ENCODE measurements around the gene SH2D7.

SH2D7 gene

DNA sequence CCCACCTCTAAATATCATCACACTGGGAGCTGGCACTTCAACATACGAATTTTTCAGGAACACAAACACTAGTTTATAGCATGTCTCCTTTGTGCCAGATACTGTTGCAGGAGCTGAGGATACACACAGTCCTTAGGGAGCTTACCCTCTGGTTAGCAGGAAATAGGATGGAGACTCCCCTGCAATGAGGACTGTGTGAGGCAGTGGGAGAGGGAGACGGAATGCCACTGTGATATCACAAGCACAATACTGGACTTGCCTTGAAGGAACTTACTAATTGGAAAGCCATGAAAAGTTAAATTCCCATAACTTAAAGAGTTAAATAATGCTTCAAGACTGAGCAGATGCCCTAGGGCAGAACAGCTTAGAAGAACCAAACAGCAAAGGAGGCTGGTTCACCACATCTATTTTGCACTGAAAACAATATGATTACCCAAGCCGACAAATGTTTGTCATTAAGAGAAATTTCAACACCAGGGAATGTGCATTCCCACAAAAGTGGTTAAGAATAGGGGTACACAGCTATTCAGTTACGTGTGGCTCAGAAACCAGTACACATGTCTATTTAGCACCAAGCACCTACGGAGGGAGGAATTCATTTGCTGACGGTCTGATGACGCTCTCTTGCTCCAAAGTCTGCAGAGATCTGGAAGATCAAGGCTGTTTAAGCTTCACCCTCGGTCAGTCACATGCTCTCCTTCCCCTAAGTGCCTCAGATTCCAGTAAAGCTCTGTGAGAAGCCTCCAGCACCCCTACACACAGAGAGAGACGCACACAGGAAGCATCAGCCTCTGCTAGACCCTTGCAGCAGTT lies 20.1 kb upstream of the SH2D7 start:
- H3K27ac ChIP-seq (replicated peaks) = peak overlapping the region; percentile 83
- no peaks in the 10 kb centered on the region for H3K27me3 ChIP-seq (ENCODE audit: insufficient read depth, poor library complexity, severe bottlenecking)
- no peak for TF ChIP-seq SPI1 (IDR thresholded peaks at IDR 0.05; ENCODE audit: borderline replicate concordance, low read depth)
- no peak for TF ChIP-seq POLR2AphosphoS5 (IDR thresholded peaks at IDR 0.05; ENCODE audit: low read depth)
- TF ChIP-seq, protein P1, sequence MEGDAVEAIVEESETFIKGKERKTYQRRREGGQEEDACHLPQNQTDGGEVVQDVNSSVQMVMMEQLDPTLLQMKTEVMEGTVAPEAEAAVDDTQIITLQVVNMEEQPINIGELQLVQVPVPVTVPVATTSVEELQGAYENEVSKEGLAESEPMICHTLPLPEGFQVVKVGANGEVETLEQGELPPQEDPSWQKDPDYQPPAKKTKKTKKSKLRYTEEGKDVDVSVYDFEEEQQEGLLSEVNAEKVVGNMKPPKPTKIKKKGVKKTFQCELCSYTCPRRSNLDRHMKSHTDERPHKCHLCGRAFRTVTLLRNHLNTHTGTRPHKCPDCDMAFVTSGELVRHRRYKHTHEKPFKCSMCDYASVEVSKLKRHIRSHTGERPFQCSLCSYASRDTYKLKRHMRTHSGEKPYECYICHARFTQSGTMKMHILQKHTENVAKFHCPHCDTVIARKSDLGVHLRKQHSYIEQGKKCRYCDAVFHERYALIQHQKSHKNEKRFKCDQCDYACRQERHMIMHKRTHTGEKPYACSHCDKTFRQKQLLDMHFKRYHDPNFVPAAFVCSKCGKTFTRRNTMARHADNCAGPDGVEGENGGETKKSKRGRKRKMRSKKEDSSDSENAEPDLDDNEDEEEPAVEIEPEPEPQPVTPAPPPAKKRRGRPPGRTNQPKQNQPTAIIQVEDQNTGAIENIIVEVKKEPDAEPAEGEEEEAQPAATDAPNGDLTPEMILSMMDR (IDR thresholded peaks at IDR 0.05; ENCODE audit: insufficient read depth, low read length) = no peak
- TF ChIP-seq, protein P2, sequence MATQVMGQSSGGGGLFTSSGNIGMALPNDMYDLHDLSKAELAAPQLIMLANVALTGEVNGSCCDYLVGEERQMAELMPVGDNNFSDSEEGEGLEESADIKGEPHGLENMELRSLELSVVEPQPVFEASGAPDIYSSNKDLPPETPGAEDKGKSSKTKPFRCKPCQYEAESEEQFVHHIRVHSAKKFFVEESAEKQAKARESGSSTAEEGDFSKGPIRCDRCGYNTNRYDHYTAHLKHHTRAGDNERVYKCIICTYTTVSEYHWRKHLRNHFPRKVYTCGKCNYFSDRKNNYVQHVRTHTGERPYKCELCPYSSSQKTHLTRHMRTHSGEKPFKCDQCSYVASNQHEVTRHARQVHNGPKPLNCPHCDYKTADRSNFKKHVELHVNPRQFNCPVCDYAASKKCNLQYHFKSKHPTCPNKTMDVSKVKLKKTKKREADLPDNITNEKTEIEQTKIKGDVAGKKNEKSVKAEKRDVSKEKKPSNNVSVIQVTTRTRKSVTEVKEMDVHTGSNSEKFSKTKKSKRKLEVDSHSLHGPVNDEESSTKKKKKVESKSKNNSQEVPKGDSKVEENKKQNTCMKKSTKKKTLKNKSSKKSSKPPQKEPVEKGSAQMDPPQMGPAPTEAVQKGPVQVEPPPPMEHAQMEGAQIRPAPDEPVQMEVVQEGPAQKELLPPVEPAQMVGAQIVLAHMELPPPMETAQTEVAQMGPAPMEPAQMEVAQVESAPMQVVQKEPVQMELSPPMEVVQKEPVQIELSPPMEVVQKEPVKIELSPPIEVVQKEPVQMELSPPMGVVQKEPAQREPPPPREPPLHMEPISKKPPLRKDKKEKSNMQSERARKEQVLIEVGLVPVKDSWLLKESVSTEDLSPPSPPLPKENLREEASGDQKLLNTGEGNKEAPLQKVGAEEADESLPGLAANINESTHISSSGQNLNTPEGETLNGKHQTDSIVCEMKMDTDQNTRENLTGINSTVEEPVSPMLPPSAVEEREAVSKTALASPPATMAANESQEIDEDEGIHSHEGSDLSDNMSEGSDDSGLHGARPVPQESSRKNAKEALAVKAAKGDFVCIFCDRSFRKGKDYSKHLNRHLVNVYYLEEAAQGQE (IDR thresholded peaks at IDR 0.05; ENCODE audit: insufficient replicate concordance, low read depth) = no peak
- TF ChIP-seq GABPA (IDR thresholded peaks at IDR 0.05; ENCODE audit: low read depth) = no peak
- no peak overlapping the region for H3K4me3 ChIP-seq (replicated peaks; ENCODE audit: insufficient read depth, low read length)
- DNase-seq (ENCODE audit: low read depth in 1 of 2, low spot score in 1 of 2) = peak in 1 of 2 experiments; percentile 66

DNA sequence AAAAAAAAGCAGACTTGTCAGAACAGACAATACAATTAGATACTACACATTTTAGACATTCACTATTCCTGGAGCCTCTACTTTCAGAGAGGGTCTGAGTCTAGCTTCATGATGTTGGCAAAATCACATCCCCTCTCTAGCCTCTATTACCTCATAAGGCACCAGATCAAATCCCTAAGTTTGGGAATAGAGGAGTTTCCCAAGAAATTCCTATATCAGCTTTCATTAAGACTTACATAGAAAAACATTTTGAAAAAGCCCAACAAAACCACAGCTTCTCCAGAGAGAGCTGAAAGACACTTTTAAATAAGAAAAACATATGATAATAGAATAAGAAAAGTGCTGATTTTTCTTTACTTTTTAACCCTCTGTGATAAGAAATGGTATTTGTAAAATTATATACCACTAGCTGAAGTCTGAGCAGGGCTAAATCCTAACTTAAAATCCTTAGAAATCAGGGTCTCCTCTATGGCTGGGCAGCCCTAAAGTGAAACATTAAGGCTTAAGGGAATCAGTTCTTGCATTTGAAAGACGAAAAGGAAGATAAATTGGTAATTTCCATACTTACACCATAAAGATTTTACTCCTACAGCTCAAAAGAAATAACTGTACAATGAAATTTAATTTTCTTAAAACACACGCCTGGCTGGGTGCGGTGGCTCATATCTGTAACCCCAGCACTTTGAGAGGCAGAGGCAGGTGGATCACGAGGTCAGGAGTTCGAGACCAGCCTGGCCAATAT lies 19.1 kb upstream of the SH2D7 start:
- Histone ChIP-seq H3K27me3 (ENCODE audit: insufficient read depth, poor library complexity, severe bottlenecking) (no peaks in the 10 kb centered on the region), H3K4me3 (replicated peaks; ENCODE audit: insufficient read depth, low read length) (no peak overlapping the region), H3K27ac (replicated peaks) (peak overlapping the region; percentile 83)
- no peak for DNase-seq (ENCODE audit: low read depth in 1 of 2, low spot score in 1 of 2)
- TF ChIP-seq, protein P2 (IDR thresholded peaks at IDR 0.05; ENCODE audit: insufficient replicate concordance, low read depth) = no peak
- TF ChIP-seq, protein P1 (IDR thresholded peaks at IDR 0.05; ENCODE audit: insufficient read depth, low read length) = no peak
- TF ChIP-seq POLR2AphosphoS5 (IDR thresholded peaks at IDR 0.05; ENCODE audit: low read depth) = no peak
- no peak for TF ChIP-seq SPI1 (IDR thresholded peaks at IDR 0.05; ENCODE audit: borderline replicate concordance, low read depth)
- no peak for TF ChIP-seq GABPA (IDR thresholded peaks at IDR 0.05; ENCODE audit: low read depth)

DNA sequence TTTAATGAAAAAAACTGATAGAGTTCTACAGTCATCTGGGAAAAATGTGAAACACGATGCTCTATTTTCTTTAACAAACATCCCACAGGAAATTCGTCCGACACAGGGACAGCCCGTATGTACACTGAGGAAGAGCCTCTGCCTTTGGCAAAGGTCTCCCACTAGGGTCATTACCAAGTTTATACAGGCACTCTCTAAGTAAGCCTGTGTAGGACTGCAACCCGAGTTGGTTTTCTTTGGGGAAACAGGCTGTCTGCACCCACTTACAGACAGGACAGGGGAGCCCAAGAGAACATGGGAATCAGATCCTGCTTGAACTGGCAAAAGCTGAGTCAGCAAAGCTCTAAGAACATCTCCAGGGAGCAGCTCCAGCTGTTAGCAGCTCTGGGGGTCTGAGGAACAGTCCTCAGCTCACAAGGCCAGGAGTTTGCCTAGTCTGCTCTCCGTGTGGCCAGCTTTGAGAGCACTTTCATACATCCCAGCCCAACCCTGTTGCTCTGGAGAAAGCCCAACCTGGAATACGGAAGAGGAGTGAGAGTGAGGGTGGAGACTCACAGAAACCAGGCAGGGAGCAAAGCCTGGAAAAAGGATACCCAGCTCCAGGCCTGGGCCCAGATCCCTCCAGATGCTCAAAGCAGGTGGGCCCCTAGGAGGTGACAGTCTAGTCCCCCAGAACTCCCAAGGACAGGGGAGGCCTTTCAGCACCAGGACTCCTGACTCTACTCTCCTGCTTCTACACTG lies 16.7 kb upstream of the SH2D7 start:
- Histone ChIP-seq H3K27me3 (ENCODE audit: insufficient read depth, poor library complexity, severe bottlenecking) (no peaks in the 10 kb centered on the region), H3K27ac (replicated peaks) (peak overlapping the region; percentile 91), H3K4me3 (replicated peaks; ENCODE audit: insufficient read depth, low read length) (peak overlapping the region; percentile 92)
- DNase-seq (ENCODE audit: low read depth in 1 of 2, low spot score in 1 of 2) = peak in 1 of 2 experiments; percentile 29
- no peak for TF ChIP-seq GABPA (IDR thresholded peaks at IDR 0.05; ENCODE audit: low read depth)
- 0 out of 2 replicates have a peak, but pooled peaks have one; percentile 18 for TF ChIP-seq SPI1 (IDR thresholded peaks at IDR 0.05; ENCODE audit: borderline replicate concordance, low read depth)

Data from HL-60 (cell line).